Measurements from ENCODE around the gene ARL4A. TPM values are rescaled to one million over a fixed set of nuclear protein-coding genes. Genes with fewer than 3 reads are reported as not detected.

Gene ARL4A
- total RNA-seq, 1 donor = 25.3 TPM

DNA sequence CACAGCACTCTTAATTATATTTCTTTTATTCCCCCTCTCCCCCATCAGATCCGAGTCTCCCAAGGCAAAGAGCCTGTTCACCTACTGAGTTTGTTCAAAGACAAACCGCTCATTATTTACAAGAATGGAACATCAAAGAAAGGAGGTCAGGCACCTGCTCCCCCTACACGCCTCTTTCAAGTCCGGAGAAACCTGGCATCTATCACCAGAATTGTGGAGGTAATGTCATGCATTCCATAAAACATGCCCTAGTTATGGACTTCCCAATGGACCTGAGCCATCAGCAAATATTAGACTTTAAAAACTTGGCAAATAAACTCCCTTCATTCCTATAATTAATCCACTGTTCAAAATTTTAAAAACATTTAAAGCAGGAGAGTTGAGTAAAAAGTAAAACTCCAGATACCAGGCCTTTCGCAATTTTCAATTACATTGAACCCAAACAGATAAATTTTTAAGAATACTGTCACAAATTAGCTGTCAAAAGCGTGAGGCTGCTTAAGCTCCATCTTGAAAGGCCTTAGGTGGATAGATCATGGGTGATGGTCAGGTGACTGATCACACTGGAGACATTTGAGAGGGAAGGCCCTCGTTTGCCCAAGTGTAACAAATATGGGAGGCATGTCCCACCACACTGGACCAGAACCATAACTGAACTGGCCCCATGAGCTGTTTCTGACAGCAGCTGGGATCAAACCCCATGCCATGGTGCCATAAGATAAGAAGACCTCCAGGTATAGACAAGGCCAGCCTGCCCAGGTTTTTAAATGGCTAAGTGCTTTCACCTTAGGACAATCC is 46.9 kb upstream of the ARL4A start:
- Histone ChIP-seq H3K27me3 (ENCODE audit: insufficient read depth, low read length) (no peaks in the 10 kb centered on the region), H3K9me3 (ENCODE audit: low read depth, low read length) (no peaks in the 10 kb centered on the region), H3K4me1 (ENCODE audit: insufficient read depth, low read length) (peaks cover 9% of the 10 kb centered on the region), H3K36me3 (ENCODE audit: insufficient read depth, low read length) (no peaks in the 10 kb centered on the region), H4K20me1 (ENCODE audit: insufficient read depth, low read length) (no peaks in the 10 kb centered on the region), H3K4me2 (ENCODE audit: insufficient read depth, low read length) (no peak overlapping the region), H3K79me2 (ENCODE audit: insufficient read depth, low read length) (no peaks in the 10 kb centered on the region), H2AFZ (ENCODE audit: low read length) (no peak overlapping the region), H3K27ac (ENCODE audit: low read depth, low read length) (no peak overlapping the region), H3K4me3 (ENCODE audit: insufficient read depth, low read length) (no peak overlapping the region)
- no peak for DNase-seq (ENCODE audit: insufficient read length, low spot score, missing footprints)
- TF ChIP-seq, protein P1, sequence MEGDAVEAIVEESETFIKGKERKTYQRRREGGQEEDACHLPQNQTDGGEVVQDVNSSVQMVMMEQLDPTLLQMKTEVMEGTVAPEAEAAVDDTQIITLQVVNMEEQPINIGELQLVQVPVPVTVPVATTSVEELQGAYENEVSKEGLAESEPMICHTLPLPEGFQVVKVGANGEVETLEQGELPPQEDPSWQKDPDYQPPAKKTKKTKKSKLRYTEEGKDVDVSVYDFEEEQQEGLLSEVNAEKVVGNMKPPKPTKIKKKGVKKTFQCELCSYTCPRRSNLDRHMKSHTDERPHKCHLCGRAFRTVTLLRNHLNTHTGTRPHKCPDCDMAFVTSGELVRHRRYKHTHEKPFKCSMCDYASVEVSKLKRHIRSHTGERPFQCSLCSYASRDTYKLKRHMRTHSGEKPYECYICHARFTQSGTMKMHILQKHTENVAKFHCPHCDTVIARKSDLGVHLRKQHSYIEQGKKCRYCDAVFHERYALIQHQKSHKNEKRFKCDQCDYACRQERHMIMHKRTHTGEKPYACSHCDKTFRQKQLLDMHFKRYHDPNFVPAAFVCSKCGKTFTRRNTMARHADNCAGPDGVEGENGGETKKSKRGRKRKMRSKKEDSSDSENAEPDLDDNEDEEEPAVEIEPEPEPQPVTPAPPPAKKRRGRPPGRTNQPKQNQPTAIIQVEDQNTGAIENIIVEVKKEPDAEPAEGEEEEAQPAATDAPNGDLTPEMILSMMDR (IDR thresholded peaks at IDR 0.05; ENCODE audit: extremely low read depth, low read depth, low read length) = no peak

DNA sequence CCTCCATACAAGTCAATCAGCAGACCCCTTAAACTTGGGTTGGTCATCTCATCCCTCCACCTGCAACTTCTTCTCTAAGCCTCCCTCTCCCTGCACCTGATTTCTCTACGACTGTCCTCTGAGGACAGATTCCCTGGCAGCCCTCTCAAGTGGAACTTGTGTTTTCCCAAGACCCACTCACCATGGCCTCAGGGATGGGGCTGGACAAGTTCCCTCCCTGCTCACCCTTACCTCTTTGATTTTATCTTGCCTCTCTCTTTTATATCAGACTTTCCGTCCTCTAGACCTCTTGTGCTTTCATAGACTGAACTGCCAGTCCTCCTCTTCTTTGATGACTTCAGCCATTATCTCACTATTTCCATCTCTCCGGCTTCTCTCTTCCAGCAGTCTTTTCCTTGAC is 46.2 kb upstream of the ARL4A start:
- Histone ChIP-seq H3K4me2 (ENCODE audit: insufficient read depth, low read length) (no peak overlapping the region), H3K4me3 (ENCODE audit: insufficient read depth, low read length) (no peak overlapping the region), H3K27me3 (ENCODE audit: insufficient read depth, low read length) (no peaks in the 10 kb centered on the region), H4K20me1 (ENCODE audit: insufficient read depth, low read length) (no peaks in the 10 kb centered on the region), H3K4me1 (ENCODE audit: insufficient read depth, low read length) (peaks cover 14% of the 10 kb centered on the region), H3K9me3 (ENCODE audit: low read depth, low read length) (no peaks in the 10 kb centered on the region), H3K36me3 (ENCODE audit: insufficient read depth, low read length) (no peaks in the 10 kb centered on the region), H3K79me2 (ENCODE audit: insufficient read depth, low read length) (no peaks in the 10 kb centered on the region), H3K27ac (ENCODE audit: low read depth, low read length) (no peak overlapping the region), H2AFZ (ENCODE audit: low read length) (no peak overlapping the region)
- TF ChIP-seq, protein P1 (IDR thresholded peaks at IDR 0.05; ENCODE audit: extremely low read depth, low read depth, low read length) = no peak
- DNase-seq (ENCODE audit: insufficient read length, low spot score, missing footprints) = no peak

DNA sequence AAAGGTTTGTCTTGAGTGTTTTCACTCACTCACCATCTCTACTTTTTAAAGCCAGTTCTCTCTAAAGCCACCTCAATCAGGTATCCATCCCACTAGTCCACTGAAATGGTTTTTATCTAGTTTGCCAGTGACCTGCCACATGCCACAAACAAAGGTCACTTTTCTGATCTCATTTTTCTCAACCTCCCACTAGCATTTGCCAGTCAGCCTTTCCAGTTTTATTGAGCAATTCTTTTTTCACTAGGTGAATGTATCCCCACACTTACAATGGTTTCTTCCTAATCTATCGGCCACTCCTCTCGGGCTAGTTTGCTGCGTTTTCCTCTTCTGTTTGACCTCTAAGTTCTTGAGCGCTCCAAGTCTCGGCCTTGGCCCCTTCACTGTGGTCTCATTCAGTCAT is 44.9 kb upstream of the ARL4A start:
- Histone ChIP-seq H3K36me3 (ENCODE audit: insufficient read depth, low read length) (no peaks in the 10 kb centered on the region), H2AFZ (ENCODE audit: low read length) (no peak overlapping the region), H3K27me3 (ENCODE audit: insufficient read depth, low read length) (no peaks in the 10 kb centered on the region), H3K27ac (ENCODE audit: low read depth, low read length) (no peak overlapping the region), H3K79me2 (ENCODE audit: insufficient read depth, low read length) (no peaks in the 10 kb centered on the region), H3K4me1 (ENCODE audit: insufficient read depth, low read length) (peaks cover 17% of the 10 kb centered on the region), H3K4me2 (ENCODE audit: insufficient read depth, low read length) (no peak overlapping the region), H3K4me3 (ENCODE audit: insufficient read depth, low read length) (no peak overlapping the region), H4K20me1 (ENCODE audit: insufficient read depth, low read length) (no peaks in the 10 kb centered on the region), H3K9me3 (ENCODE audit: low read depth, low read length) (no peaks in the 10 kb centered on the region)
- TF ChIP-seq, protein P1 (IDR thresholded peaks at IDR 0.05; ENCODE audit: extremely low read depth, low read depth, low read length) = no peak
- DNase-seq (ENCODE audit: insufficient read length, low spot score, missing footprints) = no peak

DNA sequence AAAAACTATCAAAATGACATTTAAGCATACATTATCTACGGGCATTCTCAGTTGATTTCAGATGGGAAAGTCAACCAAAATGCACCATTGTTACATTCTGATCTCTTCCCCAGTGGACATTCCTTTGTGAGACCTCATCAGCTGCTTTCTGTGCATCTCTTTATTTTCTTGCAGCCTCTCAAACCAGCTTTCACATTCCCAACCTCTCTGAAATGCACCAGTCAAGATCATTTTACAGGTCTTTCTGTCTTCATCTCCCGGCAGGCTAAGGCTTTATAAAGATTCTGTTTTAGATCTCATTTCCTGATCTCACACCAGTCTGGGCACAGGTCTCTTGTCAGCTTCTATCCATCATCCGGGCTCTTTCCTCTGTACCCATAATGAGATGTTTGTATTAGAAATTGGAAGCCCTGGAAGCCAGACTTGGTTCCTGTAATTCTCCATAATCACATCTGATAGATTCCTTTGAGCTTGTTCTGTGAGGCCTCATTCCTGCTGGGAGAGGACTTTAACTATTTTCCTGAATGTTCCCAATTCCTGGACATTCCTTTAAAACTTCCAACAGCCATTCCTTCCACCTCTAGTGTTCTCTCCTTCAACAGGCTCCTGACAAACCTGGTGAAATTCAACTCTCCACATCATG is 44.3 kb upstream of the ARL4A start:
- DNase-seq (ENCODE audit: insufficient read length, low spot score, missing footprints) = peak; percentile 64
- no peak overlapping the region for H3K27ac ChIP-seq (ENCODE audit: low read depth, low read length)

More for the DNA sequence above, 44.3 kb upstream of the ARL4A start:
- Histone ChIP-seq H3K4me3 (ENCODE audit: insufficient read depth, low read length) (no peak overlapping the region), H3K4me2 (ENCODE audit: insufficient read depth, low read length) (no peak overlapping the region), H4K20me1 (ENCODE audit: insufficient read depth, low read length) (no peaks in the 10 kb centered on the region), H3K36me3 (ENCODE audit: insufficient read depth, low read length) (no peaks in the 10 kb centered on the region), H3K9me3 (ENCODE audit: low read depth, low read length) (no peaks in the 10 kb centered on the region), H3K4me1 (ENCODE audit: insufficient read depth, low read length) (peaks cover 18% of the 10 kb centered on the region), H2AFZ (ENCODE audit: low read length) (peak overlapping the region; percentile 64), H3K27me3 (ENCODE audit: insufficient read depth, low read length) (no peaks in the 10 kb centered on the region), H3K79me2 (ENCODE audit: insufficient read depth, low read length) (no peaks in the 10 kb centered on the region)
- TF ChIP-seq, protein P1 (IDR thresholded peaks at IDR 0.05; ENCODE audit: extremely low read depth, low read depth, low read length) = no peak

Measured in osteoblast (primary cell).